ENCODE results near the gene MST1. TPM values are rescaled to one million over a fixed set of nuclear protein-coding genes. Genes with fewer than 3 reads are reported as not detected.

Gene MST1
- total RNA-seq, 1 donor from 2014 or later, result 45.2 TPM

DNA sequence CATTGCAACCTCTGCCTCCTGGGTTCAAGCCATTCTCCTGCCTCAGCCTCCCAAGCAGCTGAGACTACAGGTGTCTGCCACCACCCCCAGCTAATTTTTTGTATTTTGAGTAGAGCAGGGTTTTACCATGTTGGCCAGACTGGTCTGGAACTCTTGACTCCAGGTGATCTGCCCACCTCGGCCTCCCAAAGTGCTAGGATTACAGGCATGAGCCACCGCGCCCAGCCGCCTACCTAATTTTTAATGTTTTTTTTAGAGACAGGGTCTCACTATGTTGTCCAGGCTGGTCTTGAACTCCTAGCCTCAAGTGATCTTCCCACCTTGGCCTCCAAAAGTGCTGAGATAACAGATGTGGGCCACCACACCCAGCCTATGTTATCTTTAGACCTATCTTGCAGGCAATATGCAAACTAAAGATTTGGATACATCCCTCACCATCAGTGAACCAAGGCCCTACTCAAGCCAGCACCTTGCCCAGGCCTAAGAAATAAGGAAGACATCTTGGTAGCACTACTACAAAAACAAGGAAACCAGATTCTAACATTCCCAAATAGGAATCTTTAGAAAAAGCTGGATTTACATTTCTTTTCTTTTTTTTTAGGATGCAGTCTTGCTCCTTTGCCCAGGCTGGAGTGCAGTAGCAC is 40.8 kb upstream of the MST1 start:
- Mint-ChIP-seq H3K4me1 (ENCODE audit: low read depth) (no peaks in the 10 kb centered on the region), H3K9me3 (ENCODE audit: low read depth) (no peaks in the 10 kb centered on the region), H3K27ac (no peak overlapping the region), H3K27me3 (no peaks in the 10 kb centered on the region), H3K4me3 (ENCODE audit: low read depth) (no peak overlapping the region), H3K36me3 (ENCODE audit: insufficient read depth) (peaks cover 16% of the 10 kb centered on the region)
- DNase-seq (ENCODE audit: low spot score, unreplicated experiment), result no peak
- TF ChIP-seq, protein P1, sequence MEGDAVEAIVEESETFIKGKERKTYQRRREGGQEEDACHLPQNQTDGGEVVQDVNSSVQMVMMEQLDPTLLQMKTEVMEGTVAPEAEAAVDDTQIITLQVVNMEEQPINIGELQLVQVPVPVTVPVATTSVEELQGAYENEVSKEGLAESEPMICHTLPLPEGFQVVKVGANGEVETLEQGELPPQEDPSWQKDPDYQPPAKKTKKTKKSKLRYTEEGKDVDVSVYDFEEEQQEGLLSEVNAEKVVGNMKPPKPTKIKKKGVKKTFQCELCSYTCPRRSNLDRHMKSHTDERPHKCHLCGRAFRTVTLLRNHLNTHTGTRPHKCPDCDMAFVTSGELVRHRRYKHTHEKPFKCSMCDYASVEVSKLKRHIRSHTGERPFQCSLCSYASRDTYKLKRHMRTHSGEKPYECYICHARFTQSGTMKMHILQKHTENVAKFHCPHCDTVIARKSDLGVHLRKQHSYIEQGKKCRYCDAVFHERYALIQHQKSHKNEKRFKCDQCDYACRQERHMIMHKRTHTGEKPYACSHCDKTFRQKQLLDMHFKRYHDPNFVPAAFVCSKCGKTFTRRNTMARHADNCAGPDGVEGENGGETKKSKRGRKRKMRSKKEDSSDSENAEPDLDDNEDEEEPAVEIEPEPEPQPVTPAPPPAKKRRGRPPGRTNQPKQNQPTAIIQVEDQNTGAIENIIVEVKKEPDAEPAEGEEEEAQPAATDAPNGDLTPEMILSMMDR (IDR thresholded peaks at IDR 0.05; ENCODE audit: unreplicated experiment), result no peak

DNA sequence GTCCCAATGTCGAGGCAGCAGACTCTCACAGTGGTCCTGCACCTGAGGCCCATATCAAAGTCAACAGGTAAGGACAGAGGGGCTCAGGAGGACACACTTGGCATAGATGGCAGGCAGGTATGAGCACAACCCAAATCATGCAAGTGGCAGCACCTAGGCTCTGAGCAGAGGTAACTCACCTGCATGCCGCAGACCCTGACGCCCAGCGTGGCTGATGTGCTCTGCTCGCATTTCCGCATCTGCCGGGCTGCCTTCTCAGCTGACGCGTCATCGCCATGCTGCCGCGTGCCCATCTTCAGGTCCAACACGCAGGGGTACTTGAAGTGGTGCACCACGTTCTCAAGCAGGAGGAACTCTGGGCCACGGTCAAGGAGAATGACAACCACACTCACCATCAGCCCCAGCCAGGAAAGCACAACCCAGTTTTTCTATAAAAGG is 38.7 kb upstream of the MST1 start:
- peaks cover 11% of the 10 kb centered on the region for H3K36me3 Mint-ChIP-seq (ENCODE audit: insufficient read depth)

DNA sequence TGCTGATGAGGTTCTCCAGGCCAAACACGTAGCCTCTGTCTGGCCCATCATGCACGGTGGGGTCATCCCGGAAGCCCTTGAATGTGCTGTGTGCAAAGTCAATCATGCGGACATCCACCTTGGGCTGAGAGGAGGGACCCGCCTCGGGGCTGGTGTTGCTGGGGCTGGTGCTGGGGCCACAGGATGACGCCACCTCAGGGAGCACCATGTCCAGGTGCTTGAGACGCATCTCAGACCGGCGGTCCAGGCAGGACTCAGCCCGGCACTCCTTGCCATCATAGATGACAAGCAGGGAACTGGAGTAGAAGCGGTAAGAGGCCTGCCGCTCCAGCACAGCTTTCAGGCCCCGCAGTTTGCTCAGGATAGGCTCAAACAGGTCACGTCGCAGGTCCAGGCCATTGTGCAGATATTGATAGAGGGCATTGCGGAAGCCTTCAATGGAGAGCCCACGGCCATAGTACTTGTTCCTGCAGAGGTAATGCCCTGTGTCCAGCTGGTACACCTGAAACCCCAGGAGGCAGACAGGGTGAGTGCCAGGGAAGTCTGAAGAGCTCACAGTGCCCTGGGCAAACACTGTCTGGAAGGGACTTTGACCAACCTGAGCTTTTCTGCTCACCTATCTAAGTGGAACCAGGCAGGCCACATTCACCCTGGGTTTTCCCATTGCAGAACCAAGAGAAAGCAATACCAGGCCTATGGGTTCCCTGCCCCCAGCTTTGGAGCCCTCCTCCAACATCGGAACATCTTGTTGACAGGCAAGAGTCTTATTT is 38.1 kb upstream of the MST1 start:
- no peak overlapping the region for H3K4me3 Mint-ChIP-seq (ENCODE audit: low read depth)
- H3K27me3 Mint-ChIP-seq, result no peaks in the 10 kb centered on the region
- no peaks in the 10 kb centered on the region for H3K9me3 Mint-ChIP-seq (ENCODE audit: low read depth)

More for the DNA sequence above, 38.7 kb upstream of the MST1 start:
- DNase-seq (ENCODE audit: low spot score, unreplicated experiment), result no peak
- H3K9me3 Mint-ChIP-seq (ENCODE audit: low read depth), result no peaks in the 10 kb centered on the region
- TF ChIP-seq, protein P1 (IDR thresholded peaks at IDR 0.05; ENCODE audit: unreplicated experiment), result no peak
- H3K4me1 Mint-ChIP-seq (ENCODE audit: low read depth), result peaks cover 8% of the 10 kb centered on the region
- no peak overlapping the region for H3K4me3 Mint-ChIP-seq (ENCODE audit: low read depth)
- no peaks in the 10 kb centered on the region for H3K27me3 Mint-ChIP-seq
- H3K27ac Mint-ChIP-seq, result no peak overlapping the region

DNA sequence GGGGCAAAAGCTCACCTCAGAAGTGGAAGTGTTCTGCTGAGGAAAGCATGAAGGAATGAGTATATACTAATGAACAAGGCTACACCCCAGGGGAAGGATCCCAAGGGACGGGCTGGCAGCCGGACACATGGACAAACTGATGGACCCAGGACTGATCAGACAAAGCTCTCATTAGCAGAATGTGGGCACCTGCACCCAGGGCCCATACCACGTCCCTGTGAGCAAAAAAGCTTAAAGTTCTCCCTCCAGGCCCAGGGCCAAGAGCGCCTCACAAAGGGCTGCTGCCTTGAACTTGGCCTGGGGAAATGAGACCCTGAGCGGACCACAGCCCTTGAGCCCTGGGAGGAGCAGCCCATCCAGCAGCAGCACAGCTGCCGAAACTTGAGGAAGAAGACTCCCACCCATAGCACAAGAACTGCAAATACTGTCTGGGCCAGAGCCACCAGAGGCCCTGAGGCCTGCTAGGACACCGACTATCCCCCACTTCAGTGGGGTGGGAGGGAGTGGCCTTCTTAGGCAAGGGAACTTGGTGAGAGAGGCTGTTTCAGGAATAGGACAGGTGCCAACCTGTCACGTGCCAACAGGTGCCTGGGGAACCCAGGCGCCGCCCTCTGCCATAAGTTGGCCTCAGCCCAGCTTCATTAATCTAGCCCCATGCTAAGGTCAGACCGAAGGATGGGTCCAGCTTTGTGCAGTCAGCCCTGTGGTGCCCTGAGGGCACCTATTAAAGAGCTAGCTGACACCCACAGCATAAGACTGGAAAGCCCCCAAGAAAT is 36.8 kb upstream of the MST1 start:
- Mint-ChIP-seq H3K9me3 (ENCODE audit: low read depth) (no peaks in the 10 kb centered on the region), H3K4me3 (ENCODE audit: low read depth) (no peak overlapping the region), H3K27ac (no peak overlapping the region), H3K4me1 (ENCODE audit: low read depth) (peaks cover 12% of the 10 kb centered on the region), H3K36me3 (ENCODE audit: insufficient read depth) (peaks cover 3% of the 10 kb centered on the region), H3K27me3 (no peaks in the 10 kb centered on the region)
- DNase-seq (ENCODE audit: low spot score, unreplicated experiment), result no peak
- TF ChIP-seq, protein P1 (IDR thresholded peaks at IDR 0.05; ENCODE audit: unreplicated experiment), result no peak

More for the DNA sequence above, 38.1 kb upstream of the MST1 start:
- H3K27ac Mint-ChIP-seq, result no peak overlapping the region
- TF ChIP-seq, protein P1 (IDR thresholded peaks at IDR 0.05; ENCODE audit: unreplicated experiment), result no peak
- H3K4me1 Mint-ChIP-seq (ENCODE audit: low read depth), result peaks cover 12% of the 10 kb centered on the region
- DNase-seq (ENCODE audit: low spot score, unreplicated experiment), result no peak
- H3K36me3 Mint-ChIP-seq (ENCODE audit: insufficient read depth), result peaks cover 7% of the 10 kb centered on the region

DNA sequence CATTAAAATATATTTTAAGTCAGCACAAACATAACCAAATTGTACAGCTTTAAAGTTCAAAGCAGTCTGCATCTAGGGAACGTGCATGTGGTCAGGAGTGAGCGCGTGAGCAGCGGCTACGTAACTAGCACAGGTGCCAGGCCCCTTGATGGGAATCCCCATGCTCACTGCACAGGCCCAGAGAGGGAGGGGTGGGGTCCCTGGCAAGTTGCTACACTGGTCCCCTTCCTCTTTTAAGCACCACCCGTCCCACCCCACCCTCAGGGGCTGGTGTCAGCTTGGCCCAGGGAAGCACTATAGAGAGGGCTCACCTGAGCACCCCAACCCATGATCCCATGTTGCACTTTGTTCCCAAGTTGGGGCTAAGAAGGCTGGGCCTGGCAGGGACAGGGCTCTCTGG is 35.3 kb upstream of the MST1 start:
- Mint-ChIP-seq H3K4me1 (ENCODE audit: low read depth) (peaks cover 13% of the 10 kb centered on the region), H3K27me3 (no peaks in the 10 kb centered on the region), H3K36me3 (ENCODE audit: insufficient read depth) (peaks cover 1% of the 10 kb centered on the region), H3K9me3 (ENCODE audit: low read depth) (no peaks in the 10 kb centered on the region), H3K27ac (peak overlapping the region; percentile 99), H3K4me3 (ENCODE audit: low read depth) (peak overlapping the region; percentile 92)
- DNase-seq (ENCODE audit: low spot score, unreplicated experiment), result no peak
- TF ChIP-seq, protein P1 (IDR thresholded peaks at IDR 0.05; ENCODE audit: unreplicated experiment), result no peak

All from progenitor cell of endocrine pancreas (in vitro differentiated cells).